ENCODE measurements around the gene DOLPP1.

Gene DOLPP1

DNA sequence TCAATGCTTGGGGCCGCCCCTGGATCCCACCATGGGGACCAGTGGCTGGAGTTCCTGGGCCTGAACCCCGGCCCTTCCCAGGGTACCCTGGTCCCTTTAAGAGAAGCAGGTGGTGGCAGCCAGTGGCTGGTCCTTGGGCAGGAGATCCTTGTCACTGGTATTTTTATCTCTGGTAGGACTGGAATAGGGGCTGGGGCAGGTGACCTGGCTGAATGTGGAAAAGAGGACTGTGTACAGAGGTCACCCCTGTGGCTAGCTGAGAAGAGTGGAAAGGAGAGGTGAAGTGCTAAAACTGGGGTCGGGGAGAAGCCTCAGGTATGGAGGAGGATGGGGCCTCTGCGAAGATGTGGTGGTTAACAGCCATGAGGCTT is 22.7 kb downstream of the DOLPP1 start:
- TF ChIP-seq, protein P1, sequence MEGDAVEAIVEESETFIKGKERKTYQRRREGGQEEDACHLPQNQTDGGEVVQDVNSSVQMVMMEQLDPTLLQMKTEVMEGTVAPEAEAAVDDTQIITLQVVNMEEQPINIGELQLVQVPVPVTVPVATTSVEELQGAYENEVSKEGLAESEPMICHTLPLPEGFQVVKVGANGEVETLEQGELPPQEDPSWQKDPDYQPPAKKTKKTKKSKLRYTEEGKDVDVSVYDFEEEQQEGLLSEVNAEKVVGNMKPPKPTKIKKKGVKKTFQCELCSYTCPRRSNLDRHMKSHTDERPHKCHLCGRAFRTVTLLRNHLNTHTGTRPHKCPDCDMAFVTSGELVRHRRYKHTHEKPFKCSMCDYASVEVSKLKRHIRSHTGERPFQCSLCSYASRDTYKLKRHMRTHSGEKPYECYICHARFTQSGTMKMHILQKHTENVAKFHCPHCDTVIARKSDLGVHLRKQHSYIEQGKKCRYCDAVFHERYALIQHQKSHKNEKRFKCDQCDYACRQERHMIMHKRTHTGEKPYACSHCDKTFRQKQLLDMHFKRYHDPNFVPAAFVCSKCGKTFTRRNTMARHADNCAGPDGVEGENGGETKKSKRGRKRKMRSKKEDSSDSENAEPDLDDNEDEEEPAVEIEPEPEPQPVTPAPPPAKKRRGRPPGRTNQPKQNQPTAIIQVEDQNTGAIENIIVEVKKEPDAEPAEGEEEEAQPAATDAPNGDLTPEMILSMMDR (IDR thresholded peaks at IDR 0.05; ENCODE audit: low read depth, low read length), result no peak
- no peak overlapping the region for H3K4me3 ChIP-seq (ENCODE audit: low read depth, low read length)

DNA sequence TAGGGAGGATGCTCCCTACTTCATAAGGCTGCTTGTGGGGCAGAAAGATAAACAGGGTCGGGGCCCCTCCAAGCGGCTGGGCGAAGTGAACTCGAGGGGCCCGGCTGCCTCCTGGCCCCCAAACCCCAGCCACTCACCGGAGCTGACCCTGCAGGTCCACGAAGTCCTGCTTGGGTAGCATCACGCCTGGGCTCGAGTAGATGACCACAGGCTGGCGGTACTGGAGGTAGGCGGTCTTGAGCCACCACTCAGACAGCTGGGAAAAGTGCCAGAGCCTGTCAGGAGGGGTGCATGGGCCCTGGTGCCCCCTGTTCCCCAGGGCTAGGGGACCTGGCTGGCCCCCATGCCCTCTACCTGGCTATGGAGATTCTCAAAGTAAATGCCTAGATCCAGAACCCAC is 23.1 kb downstream of the DOLPP1 start:
- TF ChIP-seq, protein P1 (IDR thresholded peaks at IDR 0.05; ENCODE audit: low read depth, low read length), result no peak

DNA sequence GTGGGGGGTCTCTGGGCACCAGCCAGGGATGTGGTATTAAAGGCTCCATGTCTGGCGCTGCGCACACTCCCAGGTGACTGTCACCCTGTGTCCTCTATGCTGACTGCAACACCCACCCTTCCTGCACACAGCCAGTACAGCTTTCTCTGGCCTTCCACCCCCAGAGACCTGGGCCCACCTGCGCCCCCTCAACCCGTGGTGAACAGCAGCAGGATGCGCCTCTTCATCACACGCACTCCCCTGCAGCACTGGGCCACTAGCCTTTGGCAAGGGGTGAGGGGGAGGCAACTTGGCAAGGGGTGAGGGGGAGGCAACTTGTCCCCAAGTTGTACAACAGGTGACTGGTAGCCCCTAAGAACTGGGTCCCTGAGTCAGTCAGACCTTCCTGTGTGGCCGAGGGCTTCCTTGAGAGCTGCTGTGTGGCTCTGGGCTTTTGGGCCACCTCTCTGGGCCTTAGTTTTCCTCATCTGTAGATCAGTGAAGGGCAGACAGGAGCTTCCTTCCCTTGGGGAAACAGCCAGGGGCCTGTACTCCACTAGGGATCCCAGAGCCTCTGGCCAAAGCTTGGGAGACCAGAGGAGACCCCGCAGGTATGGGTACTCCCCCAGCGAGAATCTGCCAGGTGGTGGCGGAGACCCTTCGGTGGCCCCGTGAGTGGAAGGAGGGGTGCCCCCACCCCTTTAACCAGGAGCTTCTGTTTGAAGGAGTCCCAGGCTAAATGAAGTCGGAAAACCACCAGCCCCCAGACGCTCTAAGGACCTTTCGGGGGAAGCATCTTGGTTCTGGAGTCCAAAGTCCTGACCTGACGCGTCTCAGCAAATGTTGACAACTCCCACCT is 25.2 kb downstream of the DOLPP1 start:
- no peak overlapping the region for H3K4me3 ChIP-seq (ENCODE audit: low read depth, low read length)
- TF ChIP-seq, protein P1 (IDR thresholded peaks at IDR 0.05; ENCODE audit: low read depth, low read length), result no peak

More for the DNA sequence above, 23.1 kb downstream of the DOLPP1 start:
- H3K4me3 ChIP-seq (ENCODE audit: low read depth, low read length), result no peak overlapping the region

DNA sequence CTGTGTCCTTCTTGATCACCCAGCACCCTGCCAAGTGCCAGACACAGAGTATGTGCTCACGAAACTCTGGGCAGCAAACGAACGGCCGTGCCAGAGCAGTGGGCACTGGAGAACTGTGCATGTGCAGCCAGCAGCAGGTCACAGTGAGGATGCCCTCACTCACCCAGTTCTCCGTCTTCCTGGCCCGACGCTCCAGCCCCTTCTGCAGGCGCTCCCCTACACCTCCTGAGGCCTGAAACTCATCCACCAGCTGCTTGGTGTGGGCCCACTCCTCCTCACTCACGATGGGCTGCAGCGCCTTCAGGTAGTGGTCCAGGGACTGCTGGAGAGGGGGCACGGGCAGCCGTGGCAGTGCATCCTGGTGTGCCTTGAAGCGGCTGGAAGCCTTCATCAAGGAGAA is 26.7 kb downstream of the DOLPP1 start:
- TF ChIP-seq, protein P1 (IDR thresholded peaks at IDR 0.05; ENCODE audit: low read depth, low read length), result no peak
- H3K4me3 ChIP-seq (ENCODE audit: low read depth, low read length), result no peak overlapping the region

DNA sequence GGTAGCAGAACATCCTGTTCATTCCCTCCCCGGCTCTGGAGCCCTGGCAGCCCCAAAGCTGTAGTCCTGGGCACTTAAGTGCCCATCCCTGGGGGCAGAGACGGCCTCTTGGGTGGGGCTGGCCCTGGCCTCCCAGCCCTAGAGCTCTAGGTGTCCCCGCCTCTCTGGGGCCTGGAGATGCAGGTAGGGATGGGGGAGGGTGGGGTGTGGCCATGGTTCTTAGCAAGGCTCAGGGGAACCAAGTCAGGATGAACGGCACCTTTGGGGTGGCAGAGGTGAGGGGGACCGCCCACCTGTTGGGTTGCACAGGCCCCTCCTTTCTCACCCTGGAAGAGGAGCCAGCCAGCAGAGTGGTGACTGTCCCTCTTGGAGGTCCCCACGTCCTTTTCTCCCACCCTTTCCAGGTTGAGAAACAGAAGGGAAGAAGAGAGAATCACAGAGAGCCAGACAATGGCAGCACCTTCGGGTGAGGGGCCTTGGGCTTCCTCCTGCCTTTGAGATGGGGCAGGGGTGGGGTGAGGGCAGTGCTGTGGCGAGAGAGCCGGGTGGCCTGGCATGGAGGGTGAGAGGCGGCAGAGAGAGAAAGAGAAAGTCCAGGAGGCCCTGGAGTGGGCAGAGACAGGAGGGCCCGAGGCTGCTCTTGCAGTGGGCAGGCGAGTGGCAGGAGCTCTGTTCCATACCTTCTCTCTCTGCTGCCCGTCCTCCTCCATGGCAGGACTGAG is 27.3 kb downstream of the DOLPP1 start:
- H3K4me3 ChIP-seq (ENCODE audit: low read depth, low read length), result no peak overlapping the region

DNA sequence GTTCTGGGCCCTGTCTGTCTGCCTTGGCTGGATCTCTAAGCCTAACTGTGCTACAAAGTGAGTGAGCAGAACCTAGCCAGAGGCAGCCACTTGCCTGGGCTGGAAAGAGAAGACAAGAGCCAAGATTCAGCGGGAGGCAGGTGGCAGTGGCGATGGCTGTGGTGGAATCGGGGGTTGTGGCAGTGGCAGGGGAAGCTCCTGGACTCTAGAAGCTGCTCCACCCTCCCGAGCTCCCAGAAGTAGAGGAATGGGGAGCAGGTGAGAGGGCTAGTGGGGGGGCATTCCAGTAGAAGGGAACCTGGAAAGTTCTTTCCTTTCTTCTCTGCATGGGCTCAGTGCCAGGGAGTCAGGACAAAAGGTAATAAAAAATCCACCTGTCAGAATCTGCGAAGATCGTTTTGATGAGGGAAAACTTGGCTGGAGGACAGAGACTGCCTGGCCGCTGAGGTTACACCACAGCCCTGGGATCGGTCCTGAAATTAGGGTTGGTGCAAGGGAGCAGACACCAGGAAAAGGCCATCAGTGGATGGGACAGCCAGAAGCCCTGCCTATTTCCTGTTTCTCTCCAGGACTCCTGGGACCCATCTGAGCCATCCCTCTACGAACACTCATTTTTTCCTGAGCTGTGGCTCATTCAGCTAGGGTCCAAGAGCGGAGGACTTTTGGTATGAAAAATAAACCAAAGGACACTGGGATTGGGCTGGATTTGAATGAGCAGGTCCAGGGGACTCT is 28.1 kb downstream of the DOLPP1 start:
- TF ChIP-seq, protein P1 (IDR thresholded peaks at IDR 0.05; ENCODE audit: low read depth, low read length), result no peak

More for the DNA sequence above, 27.3 kb downstream of the DOLPP1 start:
- TF ChIP-seq, protein P1 (IDR thresholded peaks at IDR 0.05; ENCODE audit: low read depth, low read length), result no peak

More for the DNA sequence above, 28.1 kb downstream of the DOLPP1 start:
- H3K4me3 ChIP-seq (ENCODE audit: low read depth, low read length), result no peak overlapping the region; the same call in 1 of the 2 replicates

Data from WI38 (cell line).